ENCODE measurements around the gene GPX7.
"Not testable (repeated sequence)": the region's sequence is repeated elsewhere in the genome, so short reads cannot be mapped to it uniquely, and the experiment has no call there.

Gene GPX7

GRCh38 chr1:52574594-52574993 is 27.6 kb upstream of the GPX7 start:
- DNase-seq (ENCODE audit: low read depth): no peak
- TF ChIP-seq CTCF (IDR thresholded peaks at IDR 0.05; ENCODE audit: low read depth, low read length, missing control alignments): no peak
- H3K4me3 ChIP-seq (ENCODE audit: low read depth, low read length): no peak overlapping the region

- no peak overlapping the region for H3K4me3 ChIP-seq (ENCODE audit: low read depth, low read length)
- TF ChIP-seq CTCF (IDR thresholded peaks at IDR 0.05; ENCODE audit: low read depth, low read length, missing control alignments): no peak
- DNase-seq (ENCODE audit: low read depth): no peak
These were observed 26.1 kb upstream of the GPX7 start for GRCh38 chr1:52576074-52576473.

GRCh38 chr1:52578066-52578465 is 24.1 kb upstream of the GPX7 start:
- not testable (repeated sequence) for H3K4me3 ChIP-seq (ENCODE audit: low read depth, low read length); DNase-seq (ENCODE audit: low read depth)

- no peak overlapping the region for H3K4me3 ChIP-seq (ENCODE audit: low read depth, low read length)
- DNase-seq (ENCODE audit: low read depth): no peak
- no peak for TF ChIP-seq CTCF (IDR thresholded peaks at IDR 0.05; ENCODE audit: low read depth, low read length, missing control alignments)
These were observed 22.8 kb upstream of the GPX7 start for GRCh38 chr1:52579415-52579814.

- DNase-seq (ENCODE audit: low read depth): no peak
- no peak overlapping the region for H3K4me3 ChIP-seq (ENCODE audit: low read depth, low read length)
- TF ChIP-seq CTCF (IDR thresholded peaks at IDR 0.05; ENCODE audit: low read depth, low read length, missing control alignments): no peak
These were observed 21.9 kb upstream of the GPX7 start for GRCh38 chr1:52580283-52580682.

- no peak for DNase-seq (ENCODE audit: low read depth)
- no peak overlapping the region for H3K4me3 ChIP-seq (ENCODE audit: low read depth, low read length)
- no peak for TF ChIP-seq CTCF (IDR thresholded peaks at IDR 0.05; ENCODE audit: low read depth, low read length, missing control alignments)
These were observed 20.0 kb upstream of the GPX7 start for GRCh38 chr1:52582116-52582696.

GRCh38 chr1:52585474-52585873 is 16.7 kb upstream of the GPX7 start:
- no peak overlapping the region for H3K4me3 ChIP-seq (ENCODE audit: low read depth, low read length)
- TF ChIP-seq CTCF (IDR thresholded peaks at IDR 0.05; ENCODE audit: low read depth, low read length, missing control alignments): no peak
- DNase-seq (ENCODE audit: low read depth): no peak
